HL-60 (cell line): ENCODE measurements around the gene IQGAP3.

Source experiments
- CTCF ChIP-seq: IDR thresholded peaks from one replicate; pipeline ENCODE4 v1.5.1; 2011; ENCODE audit warnings: low read length, control low read depth, inconsistent platforms; ENCODE audit not compliant: insufficient read depth
- GABPA ChIP-seq: IDR thresholded peaks from 2 replicates; pipeline ENCODE4 v1.6.1; 2012; ENCODE audit warnings: low read depth
- POLR2AphosphoS5 ChIP-seq: IDR thresholded peaks from 2 replicates; pipeline ENCODE4 v1.6.1; 2012; ENCODE audit warnings: low read depth
- REST ChIP-seq: IDR thresholded peaks from 2 replicates; pipeline ENCODE4 v1.6.1; 2012; ENCODE audit warnings: low read depth; ENCODE audit not compliant: insufficient replicate concordance
- SPI1 ChIP-seq: IDR thresholded peaks from 2 replicates; pipeline ENCODE4 v1.6.1; 2012; ENCODE audit warnings: low read depth, mild to moderate bottlenecking, borderline replicate concordance

- no peak for TF ChIP-seq CTCF
- no peak for TF ChIP-seq REST
- no peak for TF ChIP-seq GABPA
- no peak for TF ChIP-seq POLR2AphosphoS5
- no peak for TF ChIP-seq SPI1
These were observed 44.8 kb downstream of the IQGAP3 start for GRCh38 chr1:156527584-156527983.
